Measurements from ENCODE around the gene CHST1. TPM values are rescaled to one million over a fixed set of nuclear protein-coding genes. Genes with fewer than 3 reads are reported as not detected.

CHST1 gene
- total and polyA plus RNA-seq, 3 donors from 2014 or later, result 6.2 to 17.1 (median 10.6) TPM

DNA sequence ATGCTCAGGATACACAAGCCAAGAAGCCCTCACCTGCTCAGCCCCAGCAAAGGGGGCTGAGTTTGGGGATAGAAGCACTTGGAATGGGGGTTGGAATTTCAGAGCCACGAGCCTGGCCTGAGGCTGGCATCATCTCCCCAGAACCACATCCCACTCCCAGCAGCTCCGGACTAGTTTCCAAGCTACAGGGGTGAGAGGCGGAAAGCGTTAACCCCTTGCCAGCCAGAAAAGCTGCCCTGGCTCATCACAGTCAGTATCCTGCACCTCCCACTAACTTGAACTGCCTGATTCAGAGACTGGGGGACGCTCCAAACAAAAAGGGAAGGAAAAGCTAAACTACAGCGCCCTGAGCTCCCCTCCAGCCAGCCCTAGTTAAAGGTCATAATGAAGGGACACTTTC is 19.0 kb upstream of the CHST1 start:
- intact Hi-C loops (cut with DNase I; ENCODE audit: low total_unique reads), result no loop called here
- Histone ChIP-seq H3K4me3 (no peak overlapping the region), H3K36me3 (ENCODE audit: low read depth, missing control alignments) (no peaks in the 10 kb centered on the region), H3K27me3 (no peaks in the 10 kb centered on the region), H3K27ac (no peak overlapping the region), H3K4me1 (no peaks in the 10 kb centered on the region), H3K9me3 (no peaks in the 10 kb centered on the region)
- TF ChIP-seq CTCF (IDR thresholded peaks at IDR 0.05) (no peak), POLR2A (IDR thresholded peaks at IDR 0.05) (no peak)
- no peak for DNase-seq
- 80 to 85% methylated on average over 6 of the region's 6 CpGs for WGBS, 2 donors

DNA sequence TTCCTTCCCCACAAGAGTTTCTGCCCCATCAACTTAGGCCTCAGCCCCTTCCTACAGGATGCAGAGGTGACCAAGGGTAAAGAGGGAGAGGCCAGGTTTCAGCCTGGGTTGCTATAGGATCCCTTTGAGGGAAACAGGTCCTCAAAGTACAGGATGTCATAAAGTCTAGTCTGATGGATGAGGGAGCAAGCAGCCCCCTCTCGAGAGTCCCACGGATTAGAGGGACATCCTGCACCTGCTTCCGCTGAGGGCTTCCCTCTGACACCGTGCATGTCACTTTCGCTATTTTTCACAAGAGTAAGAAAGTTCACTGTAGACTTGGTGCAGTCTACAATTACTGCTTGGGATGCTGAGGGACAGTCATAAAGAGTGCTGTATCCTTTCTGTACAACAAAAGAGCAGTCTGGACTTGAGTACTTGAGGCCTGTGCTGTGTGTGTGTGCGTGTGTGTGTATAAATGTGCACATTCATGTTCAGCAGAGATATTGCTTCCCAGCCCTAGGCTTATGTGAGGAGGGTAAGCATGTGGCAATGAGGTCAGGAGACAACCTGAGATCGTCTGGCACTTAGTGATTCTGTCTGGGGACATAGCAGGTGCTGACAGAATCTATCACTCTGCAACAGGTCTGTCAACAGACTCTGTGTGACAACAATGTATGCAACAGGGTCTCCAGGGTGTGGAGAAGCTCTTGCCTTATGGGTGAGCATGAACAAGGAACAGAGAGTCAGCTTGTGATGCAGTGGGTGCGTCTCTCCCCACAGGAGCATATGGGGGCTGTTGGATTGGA is 18.0 kb upstream of the CHST1 start:
- WGBS, 2 donors, result 88 to 90% methylated on average over 8 of the region's 8 CpGs
- H3K4me3 ChIP-seq, result no peak overlapping the region
- H3K9me3 ChIP-seq, result no peaks in the 10 kb centered on the region
- H3K4me1 ChIP-seq, result no peaks in the 10 kb centered on the region
- intact Hi-C loops (cut with DNase I; ENCODE audit: low total_unique reads), result no loop called here
- DNase-seq, result no peak
- H3K27me3 ChIP-seq, result no peaks in the 10 kb centered on the region
- H3K36me3 ChIP-seq (ENCODE audit: low read depth, missing control alignments), result no peaks in the 10 kb centered on the region
- TF ChIP-seq POLR2A (IDR thresholded peaks at IDR 0.05), result no peak
- no peak for TF ChIP-seq CTCF (IDR thresholded peaks at IDR 0.05)
- H3K27ac ChIP-seq, result no peak overlapping the region

DNA sequence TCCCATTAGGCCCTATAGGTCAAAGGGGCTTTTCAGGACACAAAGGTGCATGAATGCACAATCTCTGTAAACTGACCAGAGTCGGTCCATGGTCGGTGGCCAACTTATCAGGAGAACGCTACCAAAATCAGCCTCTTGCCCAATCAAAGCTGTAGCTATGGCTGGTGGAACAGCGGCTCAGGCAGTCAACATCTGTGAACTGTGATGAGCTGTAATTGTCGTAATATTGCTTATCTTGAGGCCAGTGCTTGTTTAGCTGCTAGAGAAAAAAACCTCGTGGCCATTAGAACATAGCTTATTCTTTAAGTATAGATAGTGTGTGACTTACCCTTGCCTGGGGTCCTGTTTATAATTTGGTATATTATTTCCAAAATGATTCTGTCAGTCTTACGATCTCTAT is 14.4 kb upstream of the CHST1 start:
- no peak for DNase-seq
- Histone ChIP-seq H3K4me3 (no peak overlapping the region), H3K4me1 (no peaks in the 10 kb centered on the region), H3K36me3 (ENCODE audit: low read depth, missing control alignments) (no peaks in the 10 kb centered on the region), H3K27ac (no peak overlapping the region), H3K9me3 (no peaks in the 10 kb centered on the region), H3K27me3 (no peaks in the 10 kb centered on the region)
- intact Hi-C loops (cut with DNase I; ENCODE audit: low total_unique reads), result no loop called here
- WGBS, 2 donors, result 83 to 85% methylated on average over 7 of the region's 7 CpGs
- TF ChIP-seq CTCF (IDR thresholded peaks at IDR 0.05) (no peak), POLR2A (IDR thresholded peaks at IDR 0.05) (no peak)

DNA sequence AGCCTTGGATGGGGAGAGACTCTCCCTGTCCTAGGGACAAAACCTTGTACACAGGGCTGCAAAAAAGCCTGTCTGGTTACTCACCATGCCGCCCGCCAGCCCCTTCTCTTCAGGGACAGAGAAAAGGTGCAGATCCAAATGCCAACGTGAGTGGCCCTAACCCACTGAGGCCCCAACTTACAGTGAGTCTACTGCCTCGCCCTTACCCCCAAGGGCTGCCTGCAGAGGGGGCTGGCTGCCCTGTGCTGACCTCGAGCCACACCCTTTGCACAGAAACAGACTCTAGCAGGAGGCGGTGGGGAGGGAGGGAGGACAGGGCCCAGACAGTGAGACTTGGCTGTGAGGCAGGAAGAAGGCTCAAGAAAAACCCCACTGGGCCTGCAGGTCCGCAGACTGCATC is 13.6 kb upstream of the CHST1 start:
- no peak for DNase-seq
- no peaks in the 10 kb centered on the region for H3K4me1 ChIP-seq
- H3K27me3 ChIP-seq, result no peaks in the 10 kb centered on the region
- no peaks in the 10 kb centered on the region for H3K9me3 ChIP-seq
- no peak overlapping the region for H3K4me3 ChIP-seq
- WGBS, 2 donors, result 70 to 78% methylated on average over 4 to 7 of the region's 7 CpGs
- no peak overlapping the region for H3K27ac ChIP-seq
- intact Hi-C loops (cut with DNase I; ENCODE audit: low total_unique reads), result no loop called here
- no peaks in the 10 kb centered on the region for H3K36me3 ChIP-seq (ENCODE audit: low read depth, missing control alignments)
- TF ChIP-seq CTCF (IDR thresholded peaks at IDR 0.05), result no peak
- no peak for TF ChIP-seq POLR2A (IDR thresholded peaks at IDR 0.05)

Measured in testis (tissue), 3 donors.